Middle frontal gyrus (tissue), 1 donor: ENCODE results near the gene NOS3.
"Not testable (repeated sequence)": the region's sequence is repeated elsewhere in the genome, so short reads cannot be mapped to it uniquely, and the experiment has no call there.

Source experiments
- DNase-seq: peaks from one replicate; pipeline ENCODE4 v3.0.0-alpha.2; 2015; ENCODE audit warnings: low spot score; ENCODE audit errors: extremely low spot score

Gene NOS3

GRCh38 chr7:151035026-151035717, 44.4 kb downstream of the NOS3 start:
- DNase-seq, result no peak

GRCh38 chr7:151035902-151036301, 45.1 kb downstream of the NOS3 start:
- no peak for DNase-seq

- DNase-seq, result no peak
These were observed 48.4 kb downstream of the NOS3 start for GRCh38 chr7:151038951-151039849.

GRCh38 chr7:151039850-151040548, 49.2 kb downstream of the NOS3 start:
- DNase-seq, result no peak

- DNase-seq, result no peak
These were observed 50.0 kb downstream of the NOS3 start for GRCh38 chr7:151040616-151041375.

- DNase-seq, result not testable (repeated sequence)
These were observed 52.6 kb downstream of the NOS3 start for GRCh38 chr7:151043449-151043848.

GRCh38 chr7:151043959-151044358, 53.1 kb downstream of the NOS3 start:
- DNase-seq, result no peak

GRCh38 chr7:151045262-151045661, 54.4 kb downstream of the NOS3 start:
- no peak for DNase-seq

- DNase-seq, result no peak
These were observed 55.1 kb downstream of the NOS3 start for GRCh38 chr7:151045967-151046366.

- no peak for DNase-seq
These were observed 56.1 kb downstream of the NOS3 start for GRCh38 chr7:151046603-151047573.

GRCh38 chr7:151047976-151048815, 57.4 kb downstream of the NOS3 start, which contains the start of gene ASIC3:
Gene ASIC3 (plus strand): TSS chr7:151048531. CDS start chr7:151048886, 355 bp downstream.
- no peak for DNase-seq

- no peak for DNase-seq
These were observed 58.2 kb downstream of the NOS3 start for GRCh38 chr7:151048911-151049463.

GRCh38 chr7:151051108-151051507, 60.3 kb downstream of the NOS3 start:
- DNase-seq, result no peak

GRCh38 chr7:151053096-151053495, 62.3 kb downstream of the NOS3 start:
- no peak for DNase-seq

- DNase-seq, result no peak
These were observed 62.9 kb downstream of the NOS3 start for GRCh38 chr7:151053751-151054150.

- no peak for DNase-seq
These were observed 65.5 kb downstream of the NOS3 start for GRCh38 chr7:151056283-151056665.

GRCh38 chr7:151056666-151057505, 66.1 kb downstream of the NOS3 start:
- no peak for DNase-seq

- no peak for DNase-seq
These were observed 66.7 kb downstream of the NOS3 start, which contains the start of gene CDK5 for GRCh38 chr7:151057506-151057988. Gene CDK5 (minus strand): TSS chr7:151057897. CDS start chr7:151057848, 49 bp downstream.
